GM18511 (cell line): ENCODE data around the gene FHL5.
A peak's percentile ranks its signal among the peaks of the same experiment; 100 is the strongest.
"Not testable (repeated sequence)": the region's sequence is repeated elsewhere in the genome, so short reads cannot be mapped to it uniquely, and the experiment has no call there.

Source experiments
- ATAC-seq: cut with Tn5 transposase; IDR thresholded peaks from one replicate; pipeline ENCODE4 v1.9.1; 2021; ENCODE audit warnings: mild to moderate bottlenecking, moderate library complexity; ENCODE audit not compliant: unreplicated experiment

FHL5 gene, protein sequence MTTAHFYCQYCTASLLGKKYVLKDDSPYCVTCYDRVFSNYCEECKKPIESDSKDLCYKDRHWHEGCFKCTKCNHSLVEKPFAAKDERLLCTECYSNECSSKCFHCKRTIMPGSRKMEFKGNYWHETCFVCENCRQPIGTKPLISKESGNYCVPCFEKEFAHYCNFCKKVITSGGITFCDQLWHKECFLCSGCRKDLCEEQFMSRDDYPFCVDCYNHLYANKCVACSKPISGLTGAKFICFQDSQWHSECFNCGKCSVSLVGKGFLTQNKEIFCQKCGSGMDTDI

DNA sequence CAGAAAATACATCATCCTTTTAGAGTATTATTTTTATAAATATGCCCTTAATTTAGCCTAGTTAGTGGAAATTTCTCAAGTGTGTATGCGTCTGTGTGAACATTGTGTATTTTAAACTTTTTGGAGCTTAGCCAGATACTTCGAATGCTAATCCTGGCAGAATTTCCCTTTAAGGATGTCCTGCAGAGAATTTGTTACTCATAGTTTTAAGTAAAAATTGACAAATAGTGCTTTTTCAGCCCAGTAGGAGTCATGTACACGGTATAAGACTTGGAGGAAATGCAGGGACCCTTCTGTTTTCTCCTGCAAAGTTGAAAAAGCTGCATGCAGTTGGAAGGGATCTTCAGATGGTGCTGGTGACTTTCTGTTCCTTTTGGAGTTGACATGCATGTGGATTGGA, at the start of gene FHL5:
Gene FHL5, plus strand, starts transcription at position 243 of the 400 bp plus-strand sequence. CDS start 40,486 bp downstream, outside the sequence.
- ATAC-seq: no peak

DNA sequence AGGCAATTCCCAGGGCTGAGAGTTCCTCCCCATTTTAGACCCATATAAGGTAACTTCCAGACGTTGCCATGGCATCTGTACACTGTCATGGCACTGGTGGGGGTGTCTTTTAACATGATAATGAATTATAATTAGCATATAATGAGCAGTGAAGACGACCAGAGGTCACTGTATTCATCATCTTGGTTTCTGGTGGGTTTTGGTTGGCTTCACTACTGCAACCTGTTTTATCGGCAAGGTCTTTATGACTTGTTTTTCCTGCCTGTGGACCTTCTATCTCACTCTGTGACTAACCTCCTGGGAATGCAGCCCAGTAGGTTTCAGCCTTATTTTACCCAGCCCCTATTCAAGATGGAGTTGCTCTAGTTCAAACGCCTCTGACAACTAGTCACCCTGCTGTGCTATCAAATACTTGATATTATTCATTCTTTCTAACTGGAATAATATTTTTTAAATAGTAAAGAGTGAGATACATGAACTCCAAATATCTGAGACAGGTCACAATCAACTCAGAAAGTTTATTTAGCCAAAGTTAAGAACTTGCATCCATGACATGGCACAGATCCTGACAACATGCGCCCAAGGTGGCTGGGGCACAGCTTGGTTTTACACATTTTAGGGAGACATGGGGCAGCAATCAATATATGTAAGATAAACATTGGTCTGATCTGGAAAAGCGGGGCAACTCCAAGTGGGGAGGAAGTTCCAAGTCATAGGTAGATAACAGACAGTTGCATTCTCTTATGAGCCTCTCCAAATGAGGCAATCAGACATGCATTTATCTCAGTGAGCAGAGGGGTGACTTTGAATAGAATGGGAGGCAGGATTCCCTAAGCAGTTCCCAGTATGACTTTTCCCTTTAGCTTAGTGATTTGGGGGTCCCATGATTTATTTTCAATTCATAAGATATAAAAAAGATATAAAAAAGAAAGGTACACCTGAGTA, 42.5 kb upstream of the FHL5 start:
- no peak for ATAC-seq

DNA sequence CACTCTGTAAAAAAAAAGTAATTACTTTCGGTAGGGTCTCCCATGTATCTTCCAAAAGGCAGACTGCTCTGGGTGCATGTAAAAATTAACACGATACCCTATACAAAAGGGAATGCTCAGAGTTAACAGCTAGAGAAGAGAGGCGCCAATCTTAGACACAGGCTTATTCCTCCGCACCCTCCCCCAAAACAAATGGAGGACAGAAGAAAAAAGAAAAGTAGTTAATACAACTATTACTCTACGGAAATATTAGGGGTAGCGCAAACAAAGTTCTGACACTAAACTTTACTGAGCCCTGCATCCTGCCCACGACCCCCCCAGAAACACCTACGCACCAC, 41.7 kb upstream of the FHL5 start:
- peak; percentile 36 for ATAC-seq

DNA sequence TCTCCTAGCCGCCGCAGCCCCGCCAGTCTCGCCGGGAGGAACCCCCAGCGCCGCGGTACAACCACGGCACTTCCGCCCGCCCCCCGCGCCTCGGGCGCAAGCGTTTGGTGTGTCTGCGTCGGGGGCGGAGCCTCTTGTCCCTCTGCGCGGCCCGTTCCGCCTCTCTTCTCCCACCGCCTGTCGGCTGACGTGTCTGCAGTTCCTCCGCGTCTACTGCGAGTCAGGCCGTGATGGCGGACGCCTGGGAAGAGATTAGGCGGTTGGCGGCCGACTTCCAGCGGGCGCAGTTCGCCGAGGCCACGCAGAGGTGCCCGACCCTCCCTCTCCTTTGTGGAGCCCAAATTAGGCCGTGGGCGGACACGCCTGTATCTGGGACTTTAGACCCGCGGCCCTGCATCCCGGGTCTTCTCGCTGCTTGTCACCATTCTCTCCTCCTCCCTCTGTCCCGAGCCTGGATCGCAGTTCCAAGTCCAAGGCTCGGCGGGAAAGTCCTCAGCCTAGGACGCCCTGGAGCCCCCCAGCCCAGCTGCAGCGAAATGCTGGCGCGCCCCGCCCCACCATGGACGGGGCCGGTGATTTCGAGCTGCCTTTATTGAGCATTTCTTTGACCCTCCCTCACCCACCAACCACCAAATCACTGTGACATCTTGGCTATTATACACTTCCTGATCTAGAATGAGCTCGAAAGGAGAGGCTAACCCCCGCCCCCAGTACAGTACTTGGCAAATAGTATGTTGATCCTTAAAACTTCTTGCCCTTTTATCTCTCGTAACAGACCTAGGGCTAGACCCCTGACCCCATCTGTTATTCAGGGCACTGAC, 41.1 kb upstream of the FHL5 start, which contains the start of gene UFL1:
Gene UFL1, plus strand, starts transcription at position 163 of the 821 bp plus-strand sequence. Its CDS starts 68 bp downstream, at position 231.
- peak; percentile 96 for ATAC-seq

DNA sequence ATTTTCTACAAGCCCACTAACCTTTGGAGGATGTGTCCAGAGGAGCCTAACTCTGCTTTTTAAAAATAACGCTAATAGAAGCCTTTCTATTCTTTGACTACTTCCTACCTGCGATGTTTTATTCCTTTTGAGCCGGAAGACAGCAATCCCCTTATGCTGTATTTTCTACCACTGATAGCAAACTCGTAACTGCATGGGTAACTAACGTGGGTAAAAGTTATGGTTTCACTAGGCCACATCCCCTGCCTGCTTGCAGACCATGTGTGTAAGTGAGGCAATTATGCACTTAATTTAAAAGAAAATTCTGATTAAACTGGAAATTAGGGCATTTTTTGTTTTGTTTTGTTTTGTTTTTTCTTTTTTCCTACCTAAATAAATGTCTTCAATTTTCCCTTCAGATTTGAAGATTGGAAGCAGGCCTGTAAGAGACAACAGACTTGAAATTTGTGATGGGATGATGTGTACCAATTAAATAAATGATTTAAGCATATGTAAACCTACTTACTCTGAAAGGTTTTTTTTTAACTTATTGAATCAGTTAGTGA, 40.4 kb upstream of the FHL5 start:
- ATAC-seq: peak; percentile 35

DNA sequence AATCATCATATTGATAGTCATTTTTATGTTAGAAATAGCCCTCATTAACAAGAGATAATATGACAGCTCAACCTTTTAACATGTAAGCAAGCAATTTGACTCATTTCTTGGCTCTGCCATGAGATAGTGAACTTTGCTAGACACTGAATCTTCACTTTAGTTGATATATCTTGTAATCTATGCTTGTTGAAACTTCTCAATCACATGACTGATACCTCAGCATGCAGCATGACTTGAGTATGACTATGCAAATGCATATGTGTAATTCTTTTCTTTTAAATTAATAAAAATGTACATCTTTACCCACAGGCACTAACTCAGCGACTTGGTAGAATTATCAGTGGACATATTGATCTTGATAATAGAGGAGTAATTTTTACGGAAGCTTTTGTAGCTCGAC, 34.7 kb upstream of the FHL5 start:
- ATAC-seq: no peak

DNA sequence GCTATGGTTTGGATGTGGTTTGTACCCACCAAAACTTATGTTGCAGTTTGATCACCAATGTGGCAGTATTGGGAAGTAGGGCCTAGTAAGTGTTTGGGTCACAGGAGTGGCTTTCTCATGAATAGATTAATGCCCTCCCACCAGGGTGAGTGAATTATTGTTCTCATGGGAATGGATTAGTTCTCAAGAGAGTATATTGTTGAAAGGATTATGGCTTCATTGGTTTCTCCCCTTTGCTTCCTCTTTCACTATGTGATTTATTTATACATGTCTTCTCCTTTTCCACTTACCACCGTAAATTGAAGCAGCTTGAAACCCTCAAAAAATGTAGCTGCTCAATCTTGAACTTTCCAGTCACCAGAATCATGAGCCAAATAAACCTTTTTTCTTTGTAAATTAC, 30.5 kb upstream of the FHL5 start:
- no peak for ATAC-seq

DNA sequence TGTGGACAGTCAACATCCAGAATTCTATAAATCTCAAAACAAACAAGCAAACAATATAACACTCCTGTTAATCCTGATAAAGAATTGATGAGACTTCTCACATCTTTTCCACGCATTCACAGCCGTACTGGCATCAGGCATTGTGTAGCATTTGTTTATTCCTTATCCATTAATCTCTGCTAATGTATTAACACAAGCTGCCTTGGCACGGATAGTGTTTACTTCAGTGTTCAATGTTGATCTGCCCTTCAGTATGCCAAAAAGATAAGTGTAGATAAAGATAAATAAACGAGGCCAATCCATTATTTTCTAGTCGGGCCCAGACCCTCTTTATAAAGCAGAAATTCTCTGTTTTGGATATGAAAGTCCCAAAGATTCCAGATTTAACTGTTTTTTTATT, 25.2 kb upstream of the FHL5 start:
- ATAC-seq: no peak

DNA sequence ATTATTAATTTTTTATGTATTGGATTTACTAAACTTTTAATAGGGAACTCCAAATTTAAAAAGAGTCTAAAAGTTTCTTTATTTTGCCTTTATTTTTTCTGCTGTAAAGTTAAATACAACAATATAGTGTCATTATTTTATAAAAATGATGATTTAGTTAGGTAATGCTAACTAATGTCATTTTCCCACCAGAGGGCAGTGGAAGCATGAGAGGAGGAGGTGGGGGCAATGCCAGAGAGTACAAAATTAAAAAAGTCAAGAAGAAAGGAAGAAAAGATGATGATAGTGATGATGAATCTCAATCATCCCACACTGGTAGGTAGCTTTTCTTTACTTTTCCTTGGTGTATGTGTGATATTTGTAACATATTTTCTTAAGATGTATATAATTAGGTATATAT, 20.2 kb upstream of the FHL5 start:
- ATAC-seq: peak; percentile 75

DNA sequence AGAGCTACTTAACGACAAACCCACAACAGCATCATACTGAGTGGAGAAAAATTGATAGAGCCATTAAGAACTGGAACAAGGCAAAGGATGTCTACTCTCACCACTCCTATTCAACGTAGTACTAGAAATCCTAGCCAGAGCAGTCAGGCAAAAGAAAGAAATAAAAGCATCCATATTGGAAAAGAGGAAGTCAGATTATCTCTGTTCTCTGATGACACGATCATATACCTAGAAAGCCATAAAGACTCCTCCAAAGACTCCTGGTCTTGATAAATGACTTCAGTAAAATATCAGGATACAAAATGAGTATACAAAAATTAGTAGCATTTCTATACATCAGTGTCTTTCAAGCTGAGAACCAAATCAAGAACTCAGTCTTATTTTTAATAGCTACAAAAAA, 17.0 kb upstream of the FHL5 start:
- no peak for ATAC-seq

DNA sequence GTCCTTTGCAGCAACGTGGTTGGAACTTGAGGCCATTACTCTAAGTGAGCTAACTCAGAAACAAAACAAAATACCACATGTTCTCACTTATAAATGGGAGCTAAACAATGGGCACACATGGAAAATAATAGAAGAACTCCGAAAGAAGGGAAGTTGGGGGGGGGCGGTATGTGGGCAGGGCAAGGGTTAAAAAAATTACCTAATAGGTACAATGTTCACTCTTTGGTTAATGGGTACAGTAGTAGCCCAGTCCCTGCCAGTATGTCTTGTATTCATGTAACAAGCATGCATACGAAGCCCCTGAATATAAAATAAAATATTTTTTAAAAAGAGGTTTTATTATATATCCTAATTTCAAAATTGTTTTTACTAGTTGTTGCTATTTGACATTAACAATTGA, 15.3 kb upstream of the FHL5 start:
- ATAC-seq: no peak

DNA sequence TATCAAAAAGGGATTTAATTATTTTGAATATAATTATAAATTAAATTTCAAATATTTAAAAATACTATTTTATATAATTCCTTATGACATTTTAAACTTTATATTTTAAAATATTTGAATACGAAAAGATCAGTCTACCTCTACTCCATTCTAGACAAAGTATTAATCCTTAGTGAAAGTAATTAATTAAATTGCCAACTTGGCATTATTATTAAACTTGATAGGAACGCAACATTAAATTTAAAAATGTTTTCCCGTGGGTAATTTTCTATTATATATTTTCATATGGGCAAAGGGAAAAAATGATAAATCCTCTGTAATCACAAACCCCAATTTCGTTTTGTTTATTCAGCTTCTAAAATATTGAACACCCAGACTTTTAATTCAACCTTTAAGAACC, 8.4 kb upstream of the FHL5 start:
- ATAC-seq: no peak

DNA sequence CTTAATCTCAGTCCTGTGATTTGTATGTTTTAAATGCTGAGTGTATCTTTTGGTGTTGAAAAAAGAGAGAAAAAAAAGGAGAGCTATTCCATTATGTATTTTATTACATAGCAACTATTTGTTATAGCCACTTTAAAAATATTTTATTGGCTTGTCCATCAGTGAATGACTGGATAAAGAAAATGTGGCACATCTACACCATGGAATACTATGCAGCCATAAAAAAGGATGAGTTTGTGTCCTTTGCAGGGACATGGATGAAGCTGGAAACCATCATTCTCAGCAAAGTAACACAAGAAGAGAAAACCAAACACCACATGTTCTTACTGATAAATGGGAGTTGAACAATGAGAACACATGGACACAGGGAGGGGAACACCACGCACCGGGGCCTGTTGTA, 3.2 kb upstream of the FHL5 start:
- not testable (repeated sequence) for ATAC-seq

DNA sequence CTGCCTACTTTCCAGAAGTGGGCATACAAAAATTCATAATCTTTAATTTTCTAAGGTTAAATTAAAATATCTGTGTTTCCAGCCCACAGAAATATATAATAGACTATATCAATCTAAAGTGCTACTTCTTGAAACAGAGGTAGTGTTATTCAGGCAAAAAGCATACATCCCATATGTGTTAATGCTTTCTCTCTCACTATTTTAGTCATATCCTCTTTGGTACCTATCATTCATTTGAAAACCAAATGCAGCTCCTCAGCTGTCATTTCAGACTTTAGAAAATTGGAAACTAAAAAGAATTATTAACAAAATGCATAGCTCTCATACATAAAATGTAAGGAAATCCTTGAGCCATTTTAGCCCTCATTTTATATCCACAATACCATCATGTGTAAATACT, 925 bp downstream of the FHL5 start:
- ATAC-seq: peak; percentile 54

DNA sequence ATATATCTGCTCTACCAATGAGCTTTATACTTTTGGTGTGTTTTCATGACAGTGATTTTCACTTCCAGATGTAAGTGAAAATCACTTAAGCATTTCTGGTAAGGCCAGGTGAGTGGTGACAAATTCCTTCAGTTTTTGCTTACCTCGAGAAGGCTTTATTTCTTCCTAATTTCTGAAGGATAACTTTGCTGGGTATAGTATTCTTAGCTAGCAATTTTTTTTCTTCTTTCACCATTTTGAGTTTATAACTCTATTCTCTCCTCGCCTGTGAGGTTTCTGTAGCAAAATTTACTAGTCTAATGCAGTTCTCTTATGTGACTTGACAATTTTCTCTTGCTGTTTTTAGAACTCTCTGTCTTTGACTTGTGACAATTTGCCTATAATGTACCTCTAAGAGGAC, 7.1 kb downstream of the FHL5 start:
- no peak for ATAC-seq

DNA sequence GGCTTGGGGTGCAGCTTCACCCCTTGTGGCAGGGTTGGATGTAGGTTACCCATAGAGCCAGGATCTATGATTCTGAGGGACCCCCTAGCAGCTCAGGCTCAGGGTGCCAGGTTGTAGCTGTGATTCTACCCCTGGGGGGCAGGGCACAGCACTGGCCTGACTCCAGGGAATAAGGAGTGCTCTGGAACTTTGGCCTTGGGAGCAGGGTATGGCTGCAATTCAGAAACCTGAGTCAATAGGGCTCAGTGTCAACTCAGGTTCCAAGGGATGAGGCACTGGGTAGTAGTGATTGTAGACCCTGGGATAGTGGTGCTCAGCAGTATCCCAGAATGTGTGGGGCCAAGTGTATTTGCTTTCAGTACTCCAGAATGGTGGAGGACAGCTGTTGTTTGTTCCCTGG, 8.6 kb downstream of the FHL5 start:
- no peak for ATAC-seq

DNA sequence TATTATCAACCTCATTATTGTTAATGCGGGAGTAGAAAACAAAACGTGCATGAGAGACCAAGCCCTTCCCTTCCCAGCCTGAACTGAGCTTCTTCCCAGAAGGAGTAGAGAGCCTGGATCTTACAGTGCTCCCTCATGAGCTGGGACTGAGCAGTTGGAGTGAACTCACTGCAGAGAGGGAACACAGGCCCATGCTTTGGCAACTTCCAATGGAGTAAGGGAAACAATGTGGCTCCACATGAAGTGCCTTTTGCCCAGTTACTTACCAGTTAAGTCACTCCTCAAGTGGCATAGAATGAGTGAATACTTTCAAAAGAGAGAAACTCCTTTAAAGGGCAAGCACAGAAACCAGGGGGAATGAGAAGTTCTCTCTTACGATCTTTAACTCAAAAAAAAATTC, 12.4 kb downstream of the FHL5 start:
- ATAC-seq: no peak

DNA sequence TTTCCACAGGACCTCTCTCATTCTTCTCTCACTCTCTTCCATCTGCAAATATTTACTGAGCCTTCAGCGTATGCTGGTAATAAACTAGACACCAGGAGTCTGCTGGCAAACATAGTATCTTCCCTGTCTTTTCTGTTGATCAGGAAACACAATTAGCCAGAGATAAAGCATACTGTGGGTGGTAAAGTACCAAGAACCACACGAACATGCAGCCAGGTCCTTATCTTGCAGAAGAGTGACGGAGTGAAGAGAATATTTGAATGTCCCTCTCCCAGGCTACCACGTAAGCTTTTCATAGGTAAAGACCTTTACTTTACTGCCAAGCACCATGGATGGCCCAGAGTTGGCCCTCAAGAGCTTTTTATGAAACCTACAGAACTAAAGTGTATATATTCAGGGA, 13.3 kb downstream of the FHL5 start:
- ATAC-seq: no peak

DNA sequence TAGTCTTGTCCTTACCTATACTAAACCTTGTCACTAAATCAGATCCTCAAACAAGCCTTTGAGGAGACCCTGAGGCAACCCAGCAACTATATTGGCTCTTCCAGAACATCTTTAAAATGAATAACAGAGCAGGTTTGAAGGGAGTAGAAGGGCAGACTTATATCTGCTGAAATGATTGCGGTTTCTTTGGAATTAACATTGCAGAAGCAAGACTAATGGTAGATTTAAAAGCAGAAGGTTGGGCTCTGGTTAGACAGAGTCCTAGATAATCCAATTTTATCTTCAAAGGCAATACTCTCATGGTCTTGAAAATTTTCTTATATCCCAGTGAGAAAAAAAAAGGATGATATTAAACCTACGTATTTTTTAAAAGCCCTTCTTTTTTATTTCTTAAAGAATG, 19.1 kb downstream of the FHL5 start:
- ATAC-seq: no peak

DNA sequence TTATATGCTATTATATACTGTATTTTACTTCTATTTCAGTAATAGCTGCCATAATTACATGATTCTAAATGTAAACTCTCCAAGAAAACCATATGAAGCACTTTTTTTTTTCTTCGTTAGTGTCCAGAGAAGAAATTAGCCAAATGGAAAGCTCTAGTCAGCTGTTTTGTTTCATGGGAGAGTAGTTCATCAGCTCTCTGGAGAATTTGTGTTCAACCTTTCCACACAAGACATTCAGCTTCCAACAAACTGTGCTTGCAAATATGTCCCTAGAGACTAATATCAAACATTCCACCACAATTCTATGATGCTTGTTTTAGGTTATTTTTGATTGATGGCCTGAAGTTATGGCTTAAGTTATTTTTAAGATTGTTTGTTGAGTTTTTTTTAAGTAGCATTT, 19.5 kb downstream of the FHL5 start:
- no peak for ATAC-seq

DNA sequence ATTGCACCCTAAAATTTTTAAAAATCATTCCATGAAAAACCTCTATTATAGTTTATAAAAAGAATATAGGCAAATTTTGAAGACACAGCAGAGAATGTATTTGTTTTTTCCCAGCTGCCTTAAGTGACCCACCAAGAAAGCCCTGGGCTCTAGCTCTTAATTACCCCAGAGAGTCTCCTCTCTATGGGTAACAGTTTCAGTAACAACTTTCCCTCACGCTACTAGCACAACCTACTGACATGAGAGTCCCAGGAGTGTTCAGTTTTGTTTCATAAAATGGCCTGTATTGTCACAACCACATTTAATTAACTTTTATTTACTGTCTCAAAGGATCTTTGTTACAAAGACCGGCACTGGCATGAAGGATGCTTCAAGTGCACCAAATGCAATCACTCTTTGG, 41.5 kb downstream of the FHL5 start:
- no peak for ATAC-seq
